IMR-90 (cell line): ENCODE data around the gene TMEM129. TPM values are rescaled to one million over a fixed set of nuclear protein-coding genes. Genes with fewer than 3 reads are reported as not detected.

Experiments
- ATAC-seq: fragments of 200-7000 bp; cut with Tn5 transposase; 2 replicates; pipeline ENCODE4 v1.9.1; 2020; ENCODE audit warnings: low read depth, mild to moderate bottlenecking, moderate library complexity
- BruUV-seq: library from RNA; stranded (reverse); fragments of 400-500 nt; replicated peaks from 2 replicates; lab custom pipeline; 2021; lab: Mats Ljungman, UMichigan
- CTCF ChIA-PET: fragments of 300-600 bp; formaldehyde crosslinking; extraction: SDS; loops from one replicate; lab custom pipeline; 2021; ENCODE audit warnings: antibody characterized with exemption; lab: Yijun Ruan, JAX
- POLR2A ChIA-PET: fragments of 300-600 bp; sonication (Branson Sonifier 250); formaldehyde crosslinking; loops from one replicate; lab custom pipeline; 2022; ENCODE audit warnings: antibody characterized with exemption; ENCODE audit not compliant: unreplicated experiment; lab: Charles Lee
- DNase-seq: peaks from one replicate; pipeline ENCODE4 v3.0.0; 2013
- H2AFZ ChIP-seq: replicated peaks from 2 replicates; pipeline ENCODE3; 2013; ENCODE audit warnings: low read length, mild to moderate bottlenecking; ENCODE audit not compliant: poor library complexity
- H2AK5ac ChIP-seq: 2 replicates; pipeline ENCODE4 v1.6.1; 2013; ENCODE audit warnings: low read depth, low read length, inconsistent platforms
- H2AK9ac ChIP-seq: replicated peaks from 2 replicates; pipeline ENCODE3; 2013; ENCODE audit warnings: mild to moderate bottlenecking, low read depth, low read length, moderate library complexity; ENCODE audit not compliant: poor library complexity
- H2BK120ac ChIP-seq: 2 replicates; pipeline ENCODE4 v1.6.1; 2013; ENCODE audit warnings: low read depth, low read length, inconsistent platforms
- H2BK15ac ChIP-seq: 3 replicates; pipeline ENCODE4 v1.6.1; 2013; ENCODE audit warnings: low read depth, low read length, inconsistent platforms
- H2BK20ac ChIP-seq: 2 replicates; pipeline ENCODE4 v1.6.1; 2013; ENCODE audit warnings: low read depth, mild to moderate bottlenecking, inconsistent platforms, low read length, moderate library complexity
- H2BK5ac ChIP-seq: 2 replicates; pipeline ENCODE4 v1.6.1; 2013; ENCODE audit warnings: mild to moderate bottlenecking, low read depth, low read length, inconsistent platforms; ENCODE audit not compliant: poor library complexity, severe bottlenecking
- H3K14ac ChIP-seq: replicated peaks from 2 replicates; pipeline ENCODE4 v1.6.1; 2013; ENCODE audit warnings: low read depth, low read length, inconsistent platforms
- H3K18ac ChIP-seq: 2 replicates; pipeline ENCODE4 v1.6.1; 2013; ENCODE audit warnings: low read depth, low read length, control low read depth
- H3K23ac ChIP-seq: 2 replicates; pipeline ENCODE4 v1.6.1; 2013; ENCODE audit warnings: low read depth, low read length, inconsistent platforms
- H3K27ac ChIP-seq: 2 replicates; pipeline ENCODE4 v1.5.1; 2013; ENCODE audit warnings: mild to moderate bottlenecking, control low read depth, low read length; ENCODE audit not compliant: insufficient read depth
- H3K27me3 ChIP-seq: 2 replicates; pipeline ENCODE4 v1.6.1; 2013; ENCODE audit warnings: low read length; ENCODE audit not compliant: control insufficient read depth, insufficient read depth
- H3K36me3 ChIP-seq: 2 replicates; pipeline ENCODE4 v1.6.1; 2013; ENCODE audit warnings: low read length, mixed read lengths; ENCODE audit not compliant: control insufficient read depth, insufficient read depth
- H3K4ac ChIP-seq: 2 replicates; pipeline ENCODE4 v1.6.1; 2013; ENCODE audit warnings: low read depth, low read length, inconsistent platforms
- H3K4me1 ChIP-seq: 2 replicates; pipeline ENCODE4 v1.6.1; 2013; ENCODE audit warnings: low read length, mixed read lengths; ENCODE audit not compliant: control insufficient read depth, insufficient read depth
- H3K4me2 ChIP-seq: 2 replicates; pipeline ENCODE4 v1.6.1; 2013; ENCODE audit warnings: low read depth, mild to moderate bottlenecking, control low read depth, low read length, moderate library complexity
- H3K4me3 ChIP-seq: 2 replicates; pipeline ENCODE4 v1.5.1; 2013; ENCODE audit warnings: low read depth, mild to moderate bottlenecking, control low read depth, low read length, moderate library complexity; ENCODE audit not compliant: insufficient read depth
- H3K56ac ChIP-seq: 2 replicates; pipeline ENCODE4 v1.6.1; 2013; ENCODE audit warnings: low read length, inconsistent platforms; ENCODE audit not compliant: insufficient read depth; ENCODE audit errors: extremely low read depth
- H3K79me1 ChIP-seq, 2 experiments: 2 replicates each; pipeline ENCODE4 v1.6.1; 2013; ENCODE audit warnings: low read length in 2 of 2, inconsistent platforms in 1 of 2, low read depth in 1 of 2
- H3K9ac ChIP-seq: 2 replicates; pipeline ENCODE4 v1.6.1; 2013; ENCODE audit warnings: low read depth, low read length, control low read depth
- H3K9me1 ChIP-seq: 2 replicates; pipeline ENCODE4 v1.6.1; 2013; ENCODE audit warnings: low read length, inconsistent platforms; ENCODE audit not compliant: insufficient read depth
- H3K9me3 ChIP-seq: 2 replicates; pipeline ENCODE4 v1.6.1; 2013; ENCODE audit warnings: low read length; ENCODE audit not compliant: control insufficient read depth, insufficient read depth
- H4K20me1 ChIP-seq: 2 replicates; pipeline ENCODE4 v1.6.1; 2013; ENCODE audit warnings: low read length, inconsistent platforms; ENCODE audit not compliant: insufficient read depth
- H4K5ac ChIP-seq: 2 replicates; pipeline ENCODE4 v1.6.1; 2013; ENCODE audit warnings: mild to moderate bottlenecking, low read depth, low read length, control low read depth
- H4K8ac ChIP-seq, 2 experiments: 2 replicates each; pipeline ENCODE4 v1.6.1; 2013; ENCODE audit warnings: low read depth in 2 of 2, low read length in 2 of 2, control low read depth in 1 of 2, inconsistent platforms in 1 of 2
- H4K91ac ChIP-seq: 2 replicates; pipeline ENCODE4 v1.6.1; 2013; ENCODE audit warnings: low read depth, low read length, inconsistent platforms; ENCODE audit not compliant: insufficient read depth
- BHLHE40 ChIP-seq: fragments of 150-350 bp; IDR thresholded peaks from 2 replicates; pipeline ENCODE4 v1.6.1; 2016; ENCODE audit warnings: mild to moderate bottlenecking, low read depth, low read length
- CEBPB ChIP-seq: IDR thresholded peaks from 2 replicates; pipeline ENCODE4 v1.6.1; 2012; ENCODE audit warnings: low read depth, low read length, improper control_type of control experiment
- CHD1 ChIP-seq: IDR thresholded peaks from 2 replicates; pipeline ENCODE4 v1.6.1; 2012; ENCODE audit warnings: low read depth, low read length, improper control_type of control experiment
- FOS ChIP-seq: fragments of 150-350 bp; IDR thresholded peaks from 2 replicates; pipeline ENCODE4 v1.6.1; 2016; ENCODE audit warnings: low read depth, low read length
- MAFK ChIP-seq: IDR thresholded peaks from 2 replicates; pipeline ENCODE4 v1.6.1; 2012; ENCODE audit warnings: low read depth, low read length, improper control_type of control experiment
- MAZ ChIP-seq: IDR thresholded peaks from 2 replicates; pipeline ENCODE4 v1.6.1; 2012; ENCODE audit warnings: low read depth, mild to moderate bottlenecking, low read length, improper control_type of control experiment, moderate library complexity, borderline replicate concordance
- MXI1 ChIP-seq: IDR thresholded peaks from 2 replicates; pipeline ENCODE4 v1.6.1; 2012; ENCODE audit warnings: low read depth, mild to moderate bottlenecking, low read length, moderate library complexity, borderline replicate concordance
- NFE2L2 ChIP-seq: fragments of 150-350 bp; IDR thresholded peaks from 2 replicates; pipeline ENCODE4 v1.6.1; 2016; ENCODE audit warnings: low read depth, mild to moderate bottlenecking, low read length
- POLR2A ChIP-seq: IDR thresholded peaks from 2 replicates; pipeline ENCODE4 v1.6.1; 2012; ENCODE audit warnings: mild to moderate bottlenecking, low read depth, low read length
- RAD21 ChIP-seq: IDR thresholded peaks from 2 replicates; pipeline ENCODE4 v1.6.1; 2012; ENCODE audit warnings: low read length, improper control_type of control experiment
- RCOR1 ChIP-seq: IDR thresholded peaks from 2 replicates; pipeline ENCODE4 v1.6.1; 2012; ENCODE audit warnings: mild to moderate bottlenecking, low read length, improper control_type of control experiment; ENCODE audit not compliant: insufficient replicate concordance
- RFX5 ChIP-seq: IDR thresholded peaks from 2 replicates; pipeline ENCODE4 v1.8.0; 2012; ENCODE audit warnings: low read depth, mild to moderate bottlenecking, low read length, moderate library complexity
- SMC3 ChIP-seq: fragments of 150-350 bp; IDR thresholded peaks from 2 replicates; pipeline ENCODE4 v1.6.1; 2016; ENCODE audit warnings: low read depth, mild to moderate bottlenecking, antibody characterized with exemption, low read length, moderate library complexity
- WGBS, 2 experiments: methylation state at CpG; one replicate each; pipeline versions ENCODE4 v1.1.5 to v1.1.7; 2013; ENCODE audit warnings: missing lambda C conversion rate in 2 of 2; ENCODE audit not compliant: insufficient read length in 1 of 2; ENCODE audit errors: extremely low coverage in 2 of 2; 5-methylcytosine and 5-hydroxymethylcytosine counted together
- dilution Hi-C: fragments of 300-500 bp; cut with HindIII; formaldehyde crosslinking; loops from one replicate; pipeline ENCODE4 v1.14.3; 2018; ENCODE audit warnings: low sequenced_read_pairs; ENCODE audit not compliant: unreplicated experiment
- in situ Hi-C: fragments of 300-500 bp; cut with MboI; formaldehyde crosslinking; loops from 3 replicates; pipeline ENCODE4 v1.14.3; 2019; ENCODE audit warnings: low sequenced_read_pairs, inconsistent platforms, mixed read lengths
- intact Hi-C: fragments of 100-400 bp; cut with micrococcal nuclease; formaldehyde crosslinking; loops from 2 replicates; pipeline ENCODE4 v1.10.0; 2022
- polyA plus RNA-seq, 3 experiments: library from polyadenylated mRNA; depleted of rRNA; stranded (reverse); fragments of >200 nt; gene quantifications; 2 replicates each; pipeline ENCODE4 v1.2.3, GENCODE V29; 2012; ENCODE audit warnings: low replicate concordance in 1 of 3
- total RNA-seq: library from RNA; depleted of rRNA; stranded (reverse); fragments of >200 nt; gene quantifications from 2 replicates; pipeline ENCODE4 v1.2.3, GENCODE V29; 2012
- TF ChIP-seq, protein P1 (sequence below): fragments of 150-350 bp; IDR thresholded peaks from 2 replicates; pipeline ENCODE4 v1.6.1; 2016; ENCODE audit warnings: low read depth, mild to moderate bottlenecking, low read length, moderate library complexity, borderline replicate concordance
- TF ChIP-seq, protein P2 (sequence below): fragments of 150-350 bp; IDR thresholded peaks from 2 replicates; pipeline ENCODE4 v1.6.1; 2017; ENCODE audit warnings: mild to moderate bottlenecking, antibody characterized with exemption, low read length, low read depth

Gene TMEM129
- total and polyA plus RNA-seq, 2 of the 4 experiments (the other 2 are of a cell fraction): 6.6 to 26.6 TPM

DNA sequence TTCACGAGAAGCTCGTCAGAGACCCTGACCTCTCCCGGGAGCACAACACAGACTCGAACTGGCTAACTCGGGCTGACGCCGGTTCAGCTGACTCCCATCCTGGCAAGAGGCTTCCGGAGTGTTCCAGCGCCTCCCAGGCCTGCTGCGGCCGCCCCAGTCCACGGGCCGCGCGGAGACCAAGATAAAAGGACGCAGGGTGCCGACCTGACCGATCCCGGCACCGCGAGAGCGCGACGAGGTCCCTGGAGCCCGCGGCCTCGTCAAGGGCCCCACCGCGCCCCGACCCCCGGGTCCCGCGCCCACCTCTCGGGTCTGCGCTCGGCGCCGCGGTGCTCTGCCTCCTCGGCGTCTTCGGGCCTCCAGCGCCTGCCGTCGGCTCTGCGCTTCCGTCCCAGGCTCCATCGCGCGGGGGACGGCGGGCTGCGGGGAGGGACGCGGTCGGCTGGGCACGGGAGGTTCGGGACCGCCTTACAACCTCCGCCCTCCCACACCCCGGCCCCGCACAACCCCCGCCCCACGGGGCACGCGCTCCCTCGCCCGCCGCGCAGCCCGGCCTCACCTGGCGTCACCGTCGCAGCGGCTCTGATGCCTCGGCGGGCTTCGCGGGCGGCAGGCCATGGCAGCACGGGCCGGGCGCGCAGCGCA is 9.4 kb downstream of the TMEM129 start:
- peaks cover 7% of the 10 kb centered on the region for H3K36me3 ChIP-seq
- H3K9ac ChIP-seq: peak overlapping the region; percentile 89
- DNase-seq: peak; percentile 55
- H4K91ac ChIP-seq: peak overlapping the region; percentile 25; the same call in 1 of the 2 replicates
- H3K27me3 ChIP-seq: no peaks in the 10 kb centered on the region
- H2AK9ac ChIP-seq: peak overlapping the region; percentile 82
- peak overlapping the region; percentile 78 for H3K56ac ChIP-seq
- H3K79me1 ChIP-seq: peaks cover 17 to 70% of the 10 kb centered on the region in 2 experiments
- in situ Hi-C loops (no loop called here), dilution Hi-C loops (no loop called here), intact Hi-C loops (no loop called here)
- peak overlapping the region; percentile 79 for H3K27ac ChIP-seq
- H3K4me1 ChIP-seq: peaks cover 11% of the 10 kb centered on the region
- peak overlapping the region; percentile 90 for H2AFZ ChIP-seq
- peak; percentile 48 for ATAC-seq
- peak overlapping the region; percentile 78 for H3K4ac ChIP-seq
- no peak overlapping the region for H2BK15ac ChIP-seq
- POLR2A ChIA-PET: interaction anchor here (0.5 to 1.0 kb wide), 3 partner anchors 12 to 782 kb away, joined by 3 to 5 read pairs (median 3); no protein-coding TSS in a partner anchor
- BruUV-seq: no TSS peak
- peak overlapping the region; percentile 85 for H3K14ac ChIP-seq
- H3K4me3 ChIP-seq: peak overlapping the region; percentile 92
- 0 out of 2 replicates have a peak overlapping the region, but pooled peaks have one; percentile 40 for H4K5ac ChIP-seq
- H2BK120ac ChIP-seq: no peak overlapping the region
- H3K9me3 ChIP-seq: no peaks in the 10 kb centered on the region
- no peak overlapping the region for H3K18ac ChIP-seq
- peak overlapping the region; percentile 96 for H3K4me2 ChIP-seq
- H3K9me1 ChIP-seq: peaks cover 10% of the 10 kb centered on the region; the same call in 1 of the 2 replicates
- CTCF ChIA-PET: interaction anchor here (0.9 to 1.3 kb wide), 2 partner anchors 15 to 18 kb away, joined by 3 to 7 read pairs; no protein-coding TSS in a partner anchor
- no peak; the same call in 1 of the 2 replicates for TF ChIP-seq MXI1
- no peak for TF ChIP-seq BHLHE40
- no peak for TF ChIP-seq NFE2L2
- TF ChIP-seq RFX5: no peak
- TF ChIP-seq RAD21: no peak
- TF ChIP-seq SMC3: no peak
- TF ChIP-seq, protein P1, sequence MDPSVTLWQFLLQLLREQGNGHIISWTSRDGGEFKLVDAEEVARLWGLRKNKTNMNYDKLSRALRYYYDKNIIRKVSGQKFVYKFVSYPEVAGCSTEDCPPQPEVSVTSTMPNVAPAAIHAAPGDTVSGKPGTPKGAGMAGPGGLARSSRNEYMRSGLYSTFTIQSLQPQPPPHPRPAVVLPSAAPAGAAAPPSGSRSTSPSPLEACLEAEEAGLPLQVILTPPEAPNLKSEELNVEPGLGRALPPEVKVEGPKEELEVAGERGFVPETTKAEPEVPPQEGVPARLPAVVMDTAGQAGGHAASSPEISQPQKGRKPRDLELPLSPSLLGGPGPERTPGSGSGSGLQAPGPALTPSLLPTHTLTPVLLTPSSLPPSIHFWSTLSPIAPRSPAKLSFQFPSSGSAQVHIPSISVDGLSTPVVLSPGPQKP: no peak
- TF ChIP-seq CEBPB: no peak
- TF ChIP-seq, protein P2, sequence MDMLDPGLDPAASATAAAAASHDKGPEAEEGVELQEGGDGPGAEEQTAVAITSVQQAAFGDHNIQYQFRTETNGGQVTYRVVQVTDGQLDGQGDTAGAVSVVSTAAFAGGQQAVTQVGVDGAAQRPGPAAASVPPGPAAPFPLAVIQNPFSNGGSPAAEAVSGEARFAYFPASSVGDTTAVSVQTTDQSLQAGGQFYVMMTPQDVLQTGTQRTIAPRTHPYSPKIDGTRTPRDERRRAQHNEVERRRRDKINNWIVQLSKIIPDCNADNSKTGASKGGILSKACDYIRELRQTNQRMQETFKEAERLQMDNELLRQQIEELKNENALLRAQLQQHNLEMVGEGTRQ: no peak
- no peak for TF ChIP-seq POLR2A
- TF ChIP-seq FOS: no peak
- TF ChIP-seq MAFK: no peak
- no peak for TF ChIP-seq MAZ
- no peak for TF ChIP-seq RCOR1
- no peak for TF ChIP-seq CHD1
- peak overlapping the region in 1 of 2 experiments; percentile 56; a peak in 2 of 4 replicates for H4K8ac ChIP-seq
- 0% methylated on average over 48 of the region's 85 CpGs; no CpG with 5 or more reads in 1 of the 2 experiments for WGBS, 2 experiments
- H2AK5ac ChIP-seq: peak overlapping the region; percentile 97
- H2BK5ac ChIP-seq: peak overlapping the region; percentile 73
- peak overlapping the region; percentile 95 for H3K23ac ChIP-seq
- no peak overlapping the region for H2BK20ac ChIP-seq
- peaks cover 39% of the 10 kb centered on the region for H4K20me1 ChIP-seq
